ENCODE measurements around the gene CEP63.

CEP63 gene

DNA sequence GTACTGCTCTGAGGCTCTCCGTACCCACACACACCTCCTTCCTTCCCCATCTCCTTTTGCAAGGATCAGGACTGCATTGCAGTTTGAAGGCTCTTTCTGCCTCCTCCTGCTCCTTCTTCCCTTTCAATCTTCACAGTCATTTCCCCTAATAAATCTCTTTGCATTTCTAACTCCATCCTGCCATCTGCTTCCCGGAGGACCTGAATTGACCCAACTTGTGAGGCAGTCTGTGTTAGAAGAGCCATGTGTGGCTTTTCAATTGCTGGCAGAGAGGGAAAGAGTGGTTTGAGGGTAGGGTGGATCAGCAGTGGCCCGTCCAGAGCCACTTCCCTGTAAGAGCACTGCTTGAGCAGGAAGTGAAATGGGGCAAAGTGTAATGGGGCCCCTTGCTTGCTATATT lies 35.9 kb upstream of the CEP63 start:
- no peak for DNase-seq
- no peaks in the 10 kb centered on the region for H3K4me1 ChIP-seq (ENCODE audit: control insufficient read depth, insufficient read depth, low read length, poor library complexity, severe bottlenecking)
- no peak overlapping the region for H3K27ac ChIP-seq (ENCODE audit: insufficient read depth, low read length, poor library complexity, severe bottlenecking)
- no peaks in the 10 kb centered on the region for H3K36me3 ChIP-seq (ENCODE audit: control insufficient read depth, insufficient read depth, low read length)
- H3K4me3 ChIP-seq (ENCODE audit: insufficient read depth, low read depth, low read length, poor library complexity, severe bottlenecking), result no peak overlapping the region
- no peaks in the 10 kb centered on the region for H3K27me3 ChIP-seq (replicated peaks; ENCODE audit: control insufficient read depth, insufficient read depth, low read length, poor library complexity, severe bottlenecking)
- no peaks in the 10 kb centered on the region for H3K9me3 ChIP-seq (ENCODE audit: control insufficient read depth, low read length)

DNA sequence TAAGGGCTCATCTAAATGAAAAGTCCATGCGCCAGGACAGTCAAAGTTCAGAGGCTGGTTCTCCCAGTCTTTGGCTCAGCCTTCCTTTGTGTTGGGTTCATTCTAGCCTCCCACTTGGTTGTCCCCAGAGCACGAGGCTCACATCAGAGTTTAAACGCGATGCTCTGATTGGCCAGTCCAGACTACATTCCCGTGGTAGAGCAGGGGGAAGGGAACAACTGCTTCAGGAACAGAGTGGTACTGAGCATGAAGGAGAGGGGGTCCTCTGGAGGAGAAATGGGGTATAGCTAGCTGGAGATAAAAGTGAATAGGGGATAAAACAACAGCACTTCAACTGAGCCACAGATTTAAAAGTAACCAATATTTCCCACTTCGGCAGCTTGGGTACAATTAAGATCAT lies 32.2 kb upstream of the CEP63 start:
- no peak for DNase-seq
- H3K36me3 ChIP-seq (ENCODE audit: control insufficient read depth, insufficient read depth, low read length), result no peaks in the 10 kb centered on the region
- no peak overlapping the region for H3K4me3 ChIP-seq (ENCODE audit: insufficient read depth, low read depth, low read length, poor library complexity, severe bottlenecking)
- H3K9me3 ChIP-seq (ENCODE audit: control insufficient read depth, low read length), result no peaks in the 10 kb centered on the region
- no peak overlapping the region for H3K27ac ChIP-seq (ENCODE audit: insufficient read depth, low read length, poor library complexity, severe bottlenecking)
- no peaks in the 10 kb centered on the region for H3K4me1 ChIP-seq (ENCODE audit: control insufficient read depth, insufficient read depth, low read length, poor library complexity, severe bottlenecking)
- H3K27me3 ChIP-seq (replicated peaks; ENCODE audit: control insufficient read depth, insufficient read depth, low read length, poor library complexity, severe bottlenecking), result no peaks in the 10 kb centered on the region

DNA sequence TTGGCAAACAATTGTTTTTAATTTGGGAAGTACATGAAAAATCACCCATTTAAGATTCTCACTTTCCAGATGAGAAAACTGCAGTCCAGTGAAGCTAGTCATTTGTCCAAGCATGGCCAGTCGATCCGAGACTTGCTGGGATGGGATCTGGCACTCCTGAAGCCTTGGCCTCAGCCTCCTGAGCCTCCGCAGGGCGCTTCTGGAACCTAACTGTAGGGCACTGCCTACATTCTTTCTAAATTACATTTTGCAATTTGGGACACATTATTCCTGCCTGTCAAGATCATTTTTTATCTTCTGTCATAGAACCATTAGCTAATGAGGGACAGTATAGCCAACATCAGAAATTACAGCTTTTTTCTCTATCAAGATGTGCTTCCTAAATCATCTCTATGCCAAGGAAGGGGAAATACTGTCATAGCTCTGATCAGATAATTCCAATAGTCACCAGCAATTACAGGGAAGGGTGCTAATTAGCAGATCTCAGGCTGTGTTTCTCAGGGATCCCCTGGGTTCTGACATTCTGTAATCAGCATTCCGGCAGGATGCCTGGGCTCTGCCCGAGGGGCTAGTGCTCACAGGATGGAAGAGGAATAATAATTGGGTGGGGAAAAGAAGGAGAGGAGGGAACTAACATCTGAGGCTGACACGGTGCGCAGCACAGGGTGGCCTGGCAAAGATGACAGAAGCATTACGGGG lies 28.3 kb upstream of the CEP63 start:
- no peak overlapping the region for H3K4me3 ChIP-seq (ENCODE audit: insufficient read depth, low read depth, low read length, poor library complexity, severe bottlenecking)
- H3K9me3 ChIP-seq (ENCODE audit: control insufficient read depth, low read length), result no peaks in the 10 kb centered on the region
- H3K36me3 ChIP-seq (ENCODE audit: control insufficient read depth, insufficient read depth, low read length), result no peaks in the 10 kb centered on the region
- H3K4me1 ChIP-seq (ENCODE audit: control insufficient read depth, insufficient read depth, low read length, poor library complexity, severe bottlenecking), result no peaks in the 10 kb centered on the region
- no peaks in the 10 kb centered on the region for H3K27me3 ChIP-seq (replicated peaks; ENCODE audit: control insufficient read depth, insufficient read depth, low read length, poor library complexity, severe bottlenecking)
- no peak for DNase-seq
- no peak overlapping the region for H3K27ac ChIP-seq (ENCODE audit: insufficient read depth, low read length, poor library complexity, severe bottlenecking)

DNA sequence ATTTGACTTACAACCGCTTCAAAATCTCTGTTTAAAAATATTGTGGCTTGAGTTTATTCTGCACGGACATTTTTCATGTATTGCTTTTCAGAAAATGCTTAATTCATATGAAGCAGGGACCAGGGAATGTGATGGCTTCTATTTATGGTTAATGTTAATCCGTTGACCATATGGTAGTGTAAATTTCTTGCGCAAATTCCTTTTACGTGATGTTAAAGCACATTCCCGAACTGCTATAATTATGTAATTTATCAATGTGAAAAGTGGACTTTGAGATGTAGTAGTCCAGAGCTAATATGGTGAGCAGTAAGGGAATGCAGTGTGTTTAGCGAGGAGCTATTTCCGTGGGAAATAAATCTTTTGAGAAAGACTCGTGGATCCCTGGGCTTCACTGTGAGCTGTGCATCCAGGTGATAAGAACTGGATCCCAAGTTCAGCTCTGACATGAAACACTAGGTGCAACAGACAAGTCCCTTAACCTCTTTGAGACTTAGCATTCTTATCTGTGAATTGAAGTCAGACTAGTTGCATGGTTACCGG lies 27.4 kb upstream of the CEP63 start:
- no peak for DNase-seq
- H3K4me3 ChIP-seq (ENCODE audit: insufficient read depth, low read depth, low read length, poor library complexity, severe bottlenecking), result no peak overlapping the region
- no peak overlapping the region for H3K27ac ChIP-seq (ENCODE audit: insufficient read depth, low read length, poor library complexity, severe bottlenecking)
- no peaks in the 10 kb centered on the region for H3K27me3 ChIP-seq (replicated peaks; ENCODE audit: control insufficient read depth, insufficient read depth, low read length, poor library complexity, severe bottlenecking)
- no peaks in the 10 kb centered on the region for H3K36me3 ChIP-seq (ENCODE audit: control insufficient read depth, insufficient read depth, low read length)
- H3K4me1 ChIP-seq (ENCODE audit: control insufficient read depth, insufficient read depth, low read length, poor library complexity, severe bottlenecking), result no peaks in the 10 kb centered on the region
- no peaks in the 10 kb centered on the region for H3K9me3 ChIP-seq (ENCODE audit: control insufficient read depth, low read length)

DNA sequence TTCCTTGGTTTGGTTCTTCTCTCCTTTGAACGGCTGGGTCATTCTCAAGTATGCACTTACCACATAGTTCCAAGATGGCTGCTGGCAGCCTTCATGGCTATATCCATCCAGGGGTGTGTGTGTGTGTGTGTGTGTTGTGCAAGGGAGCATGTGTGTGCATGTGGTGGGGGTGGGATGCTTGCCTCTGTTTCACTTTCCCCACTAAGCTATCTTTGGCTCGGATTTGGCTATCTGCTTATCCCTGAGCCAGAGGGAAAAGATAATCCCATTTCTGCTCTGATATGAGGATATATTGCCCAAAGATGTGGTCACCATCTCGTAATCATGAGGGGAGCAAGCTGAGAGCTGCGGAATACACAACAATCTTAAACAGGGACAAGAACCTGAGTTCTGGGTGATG lies 26.3 kb upstream of the CEP63 start:
- no peak for DNase-seq
- Histone ChIP-seq H3K4me3 (ENCODE audit: insufficient read depth, low read depth, low read length, poor library complexity, severe bottlenecking) (no peak overlapping the region), H3K36me3 (ENCODE audit: control insufficient read depth, insufficient read depth, low read length) (no peaks in the 10 kb centered on the region), H3K9me3 (ENCODE audit: control insufficient read depth, low read length) (no peaks in the 10 kb centered on the region), H3K27ac (ENCODE audit: insufficient read depth, low read length, poor library complexity, severe bottlenecking) (no peak overlapping the region), H3K27me3 (replicated peaks; ENCODE audit: control insufficient read depth, insufficient read depth, low read length, poor library complexity, severe bottlenecking) (no peaks in the 10 kb centered on the region), H3K4me1 (ENCODE audit: control insufficient read depth, insufficient read depth, low read length, poor library complexity, severe bottlenecking) (no peaks in the 10 kb centered on the region)

DNA sequence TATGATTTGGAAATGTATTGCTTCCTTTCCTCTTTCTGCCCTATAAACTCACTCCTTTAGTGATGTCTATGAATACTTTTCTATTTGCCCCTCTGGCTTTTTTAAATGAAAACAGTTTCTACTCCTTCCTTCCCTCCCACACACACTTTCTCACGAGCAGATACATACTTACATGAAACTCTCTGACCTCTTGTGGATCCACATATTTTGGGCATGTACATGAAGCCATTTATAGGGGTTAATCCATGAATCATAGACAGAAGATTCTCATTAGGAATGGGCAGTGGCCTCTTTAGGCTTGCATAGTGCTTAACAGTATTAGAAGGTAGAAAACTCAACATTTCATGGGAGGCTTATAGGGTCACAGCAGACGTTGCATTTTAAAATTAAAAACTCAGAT lies 24.9 kb upstream of the CEP63 start:
- H3K4me3 ChIP-seq (ENCODE audit: insufficient read depth, low read depth, low read length, poor library complexity, severe bottlenecking), result no peak overlapping the region
- H3K4me1 ChIP-seq (ENCODE audit: control insufficient read depth, insufficient read depth, low read length, poor library complexity, severe bottlenecking), result no peaks in the 10 kb centered on the region
- no peak overlapping the region for H3K27ac ChIP-seq (ENCODE audit: insufficient read depth, low read length, poor library complexity, severe bottlenecking)
- no peaks in the 10 kb centered on the region for H3K27me3 ChIP-seq (replicated peaks; ENCODE audit: control insufficient read depth, insufficient read depth, low read length, poor library complexity, severe bottlenecking)
- no peaks in the 10 kb centered on the region for H3K9me3 ChIP-seq (ENCODE audit: control insufficient read depth, low read length)
- H3K36me3 ChIP-seq (ENCODE audit: control insufficient read depth, insufficient read depth, low read length), result no peaks in the 10 kb centered on the region
- DNase-seq, result no peak

DNA sequence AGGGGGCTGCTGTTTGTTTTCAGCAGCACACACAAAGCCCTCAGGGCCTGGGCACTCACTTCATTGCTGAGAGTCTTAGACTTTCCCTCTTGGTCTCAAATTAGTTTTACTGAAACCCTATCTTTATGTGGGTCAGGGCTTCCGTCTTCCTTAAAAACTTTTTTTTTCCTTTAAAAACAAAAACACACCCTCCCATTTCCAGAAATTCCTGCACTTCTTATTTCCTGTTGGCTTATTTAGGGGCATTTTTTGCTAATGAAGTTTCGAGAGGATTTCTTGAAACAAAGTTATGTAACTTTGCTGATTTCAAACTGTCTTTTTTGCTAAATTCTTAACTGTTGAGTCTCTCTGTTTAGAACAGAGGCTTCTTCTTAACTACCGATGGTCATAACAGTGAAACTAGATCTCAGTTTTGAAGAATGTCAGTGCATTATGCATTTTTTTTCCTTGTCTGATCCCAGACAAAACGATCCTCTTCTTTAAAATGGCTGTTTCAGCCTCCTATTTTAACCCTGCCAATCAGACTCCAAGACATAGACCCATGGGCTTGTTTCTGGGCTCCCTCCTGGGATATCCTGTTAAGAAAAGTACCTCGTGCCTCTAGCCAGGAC lies 23.4 kb upstream of the CEP63 start:
- H3K4me3 ChIP-seq (ENCODE audit: insufficient read depth, low read depth, low read length, poor library complexity, severe bottlenecking), result no peak overlapping the region
- DNase-seq, result no peak
- no peaks in the 10 kb centered on the region for H3K9me3 ChIP-seq (ENCODE audit: control insufficient read depth, low read length)
- no peak overlapping the region for H3K27ac ChIP-seq (ENCODE audit: insufficient read depth, low read length, poor library complexity, severe bottlenecking)
- no peaks in the 10 kb centered on the region for H3K4me1 ChIP-seq (ENCODE audit: control insufficient read depth, insufficient read depth, low read length, poor library complexity, severe bottlenecking)
- no peaks in the 10 kb centered on the region for H3K27me3 ChIP-seq (replicated peaks; ENCODE audit: control insufficient read depth, insufficient read depth, low read length, poor library complexity, severe bottlenecking)
- H3K36me3 ChIP-seq (ENCODE audit: control insufficient read depth, insufficient read depth, low read length), result no peaks in the 10 kb centered on the region

DNA sequence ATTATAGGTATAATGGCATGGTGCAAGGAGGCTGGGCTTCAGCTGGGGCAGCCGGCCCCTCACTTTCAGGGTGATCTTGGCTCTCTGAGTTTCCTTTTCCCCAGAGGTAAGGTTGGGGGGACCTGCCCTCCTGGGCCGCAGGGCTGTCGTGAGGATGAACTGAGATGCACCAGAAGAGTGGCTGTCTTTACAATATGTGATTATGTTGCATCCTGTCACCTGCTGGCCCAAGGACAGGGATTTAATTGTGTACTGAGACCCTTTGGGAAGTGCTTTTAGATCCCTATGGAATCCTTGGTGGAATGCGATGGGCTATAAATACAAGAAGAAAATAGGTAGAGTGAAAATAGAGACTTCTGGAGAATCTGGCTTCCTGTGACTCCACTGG lies 22.2 kb upstream of the CEP63 start:
- H3K4me3 ChIP-seq (ENCODE audit: insufficient read depth, low read depth, low read length, poor library complexity, severe bottlenecking), result no peak overlapping the region
- DNase-seq, result no peak
- H3K9me3 ChIP-seq (ENCODE audit: control insufficient read depth, low read length), result no peaks in the 10 kb centered on the region
- H3K27me3 ChIP-seq (replicated peaks; ENCODE audit: control insufficient read depth, insufficient read depth, low read length, poor library complexity, severe bottlenecking), result no peaks in the 10 kb centered on the region
- H3K27ac ChIP-seq (ENCODE audit: insufficient read depth, low read length, poor library complexity, severe bottlenecking), result no peak overlapping the region
- H3K36me3 ChIP-seq (ENCODE audit: control insufficient read depth, insufficient read depth, low read length), result no peaks in the 10 kb centered on the region
- no peaks in the 10 kb centered on the region for H3K4me1 ChIP-seq (ENCODE audit: control insufficient read depth, insufficient read depth, low read length, poor library complexity, severe bottlenecking)

DNA sequence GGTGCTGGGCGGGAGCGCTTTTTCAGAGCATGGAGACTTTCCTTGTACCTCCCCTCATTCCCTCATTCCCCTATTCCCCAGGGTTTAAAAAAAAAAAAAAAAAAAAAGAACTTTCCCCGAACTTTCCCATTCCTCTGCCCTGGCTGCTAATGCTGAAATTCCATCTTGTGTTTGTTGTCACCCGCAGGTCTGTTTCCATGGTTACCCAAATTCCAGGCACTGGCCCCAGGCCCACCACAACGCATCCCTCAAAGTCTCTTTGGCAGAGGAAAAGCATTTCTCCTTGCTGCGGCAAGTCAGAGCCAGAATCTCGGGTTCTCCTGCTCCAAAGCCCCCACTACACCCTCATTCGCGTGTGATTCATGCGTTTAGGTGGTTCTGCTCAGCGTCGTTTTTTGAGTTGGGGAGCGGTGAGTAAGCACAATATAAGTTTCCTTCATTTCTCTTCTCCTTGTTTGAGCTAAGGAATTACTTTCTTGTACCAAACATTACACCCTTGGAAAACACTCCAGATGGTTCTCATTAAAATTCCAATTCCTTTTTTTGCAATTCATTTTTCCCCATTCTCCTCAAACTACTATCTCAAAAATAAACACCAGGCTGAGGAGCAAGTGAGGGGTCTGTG lies 21.7 kb upstream of the CEP63 start:
- H3K36me3 ChIP-seq (ENCODE audit: control insufficient read depth, insufficient read depth, low read length), result no peaks in the 10 kb centered on the region
- H3K4me3 ChIP-seq (ENCODE audit: insufficient read depth, low read depth, low read length, poor library complexity, severe bottlenecking), result no peak overlapping the region
- no peaks in the 10 kb centered on the region for H3K27me3 ChIP-seq (replicated peaks; ENCODE audit: control insufficient read depth, insufficient read depth, low read length, poor library complexity, severe bottlenecking)
- H3K4me1 ChIP-seq (ENCODE audit: control insufficient read depth, insufficient read depth, low read length, poor library complexity, severe bottlenecking), result no peaks in the 10 kb centered on the region
- no peak overlapping the region for H3K27ac ChIP-seq (ENCODE audit: insufficient read depth, low read length, poor library complexity, severe bottlenecking)
- no peaks in the 10 kb centered on the region for H3K9me3 ChIP-seq (ENCODE audit: control insufficient read depth, low read length)
- DNase-seq, result no peak

DNA sequence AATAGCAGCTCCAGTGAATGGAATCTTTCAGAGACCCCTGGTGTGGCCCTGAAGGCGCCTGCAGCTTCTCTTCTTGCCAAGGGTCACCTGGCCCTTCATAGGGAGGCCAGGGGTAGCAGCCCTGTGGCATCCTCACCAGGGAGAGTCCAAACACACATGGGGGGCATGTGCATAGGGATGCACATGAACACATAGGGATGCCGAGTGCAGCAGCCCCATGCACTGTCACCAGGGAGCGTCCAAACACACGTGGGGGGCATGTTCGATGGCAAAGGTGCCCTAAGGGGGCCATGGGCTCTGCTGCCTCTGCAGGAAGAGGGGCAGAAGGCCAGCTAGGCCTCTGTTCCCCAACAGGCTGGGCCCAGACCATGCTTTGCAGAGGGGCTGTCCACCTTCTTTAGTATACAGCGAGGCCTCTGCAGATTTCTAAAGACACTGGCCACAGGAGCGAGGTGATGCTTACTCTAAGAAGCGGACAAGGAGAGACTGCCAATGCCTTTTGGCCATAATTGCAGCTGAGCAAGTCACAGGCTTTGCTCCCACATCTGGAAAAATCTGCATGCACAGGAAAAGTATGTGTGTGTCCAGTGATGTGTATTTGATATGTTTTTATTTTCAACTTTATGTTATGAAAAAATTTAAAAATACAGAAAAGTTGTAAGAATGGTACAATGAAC lies 21.0 kb upstream of the CEP63 start:
- Histone ChIP-seq H3K36me3 (ENCODE audit: control insufficient read depth, insufficient read depth, low read length) (no peaks in the 10 kb centered on the region), H3K4me1 (ENCODE audit: control insufficient read depth, insufficient read depth, low read length, poor library complexity, severe bottlenecking) (no peaks in the 10 kb centered on the region), H3K9me3 (ENCODE audit: control insufficient read depth, low read length) (no peaks in the 10 kb centered on the region), H3K27ac (ENCODE audit: insufficient read depth, low read length, poor library complexity, severe bottlenecking) (no peak overlapping the region), H3K4me3 (ENCODE audit: insufficient read depth, low read depth, low read length, poor library complexity, severe bottlenecking) (no peak overlapping the region), H3K27me3 (replicated peaks; ENCODE audit: control insufficient read depth, insufficient read depth, low read length, poor library complexity, severe bottlenecking) (no peaks in the 10 kb centered on the region)
- DNase-seq, result no peak

Data from effector memory CD4-positive, alpha-beta T cell (primary cell).